ENCODE results near the gene KIAA1328. TPM values are rescaled to one million over a fixed set of nuclear protein-coding genes. Genes with fewer than 3 reads are reported as not detected.

Gene KIAA1328
- 1.2 to 1.9 TPM (median 1.5 TPM) in 5 replicates for total RNA-seq (2022; extraction: Qiagen RNA extraction)

GRCh38 chr18:36828630-36829361 is at the start of gene KIAA1328, which contains the start of gene TPGS2:
Gene KIAA1328, plus strand, starts transcription at chr18:36829127. Its CDS starts 12 bp downstream, at chr18:36829139.
Gene TPGS2, minus strand, starts transcription at chr18:36829002. Its CDS starts 235 bp downstream, at chr18:36828767.

Other genes with a start within 250 kb of the KIAA1328 start
- gene TPGS2, start 125 bp upstream of the KIAA1328 start, total RNA-seq (2022; extraction: Qiagen RNA extraction): 84.1 to 96.0 TPM (median 91.1 TPM) in 5 replicates